HL-60 (cell line): ENCODE results near the gene EOLA1.
"Not testable (repeated sequence)": the region's sequence is repeated elsewhere in the genome, so short reads cannot be mapped to it uniquely, and the experiment has no call there.

Experiments
- DNase-seq, 2 experiments: peaks; one replicate each; pipeline ENCODE4 v3.0.0-alpha.2; 2010 to 2020; ENCODE audit warnings: low read depth in 1 of 2, low spot score in 1 of 2
- H3K27ac ChIP-seq: fragments of 250-450 bp; sonication (Bioruptor Pico); replicated peaks from 2 replicates; pipeline ENCODE4 v1.5.1; 2020; ENCODE audit warnings: mild to moderate bottlenecking, moderate library complexity
- H3K27me3 ChIP-seq: fragments of 250-450 bp; sonication (Bioruptor Pico); 2 replicates; pipeline ENCODE4 v1.5.1; 2021; ENCODE audit warnings: mild to moderate bottlenecking, moderate library complexity; ENCODE audit not compliant: insufficient read depth, poor library complexity, severe bottlenecking
- H3K4me3 ChIP-seq: replicated peaks from 2 replicates; pipeline ENCODE4 v1.5.1; 2011; ENCODE audit warnings: mild to moderate bottlenecking, control low read depth, low read length; ENCODE audit not compliant: insufficient read depth
- GABPA ChIP-seq: IDR thresholded peaks from 2 replicates; pipeline ENCODE4 v1.6.1; 2012; ENCODE audit warnings: low read depth
- POLR2AphosphoS5 ChIP-seq: IDR thresholded peaks from 2 replicates; pipeline ENCODE4 v1.6.1; 2012; ENCODE audit warnings: low read depth
- SPI1 ChIP-seq: IDR thresholded peaks from 2 replicates; pipeline ENCODE4 v1.6.1; 2012; ENCODE audit warnings: low read depth, mild to moderate bottlenecking, borderline replicate concordance
- TF ChIP-seq, protein P1 (sequence below): IDR thresholded peaks from one replicate; pipeline ENCODE4 v1.5.1; 2011; ENCODE audit warnings: low read length, control low read depth, inconsistent platforms; ENCODE audit not compliant: insufficient read depth
- TF ChIP-seq, protein P2 (sequence below): IDR thresholded peaks from 2 replicates; pipeline ENCODE4 v1.6.1; 2012; ENCODE audit warnings: low read depth; ENCODE audit not compliant: insufficient replicate concordance

EOLA1 gene

GRCh38 chrX:149551939-149552248, 11.1 kb downstream of the EOLA1 start:
- not testable (repeated sequence) for DNase-seq, H3K27ac ChIP-seq, H3K4me3 ChIP-seq, H3K27me3 ChIP-seq

DNA sequence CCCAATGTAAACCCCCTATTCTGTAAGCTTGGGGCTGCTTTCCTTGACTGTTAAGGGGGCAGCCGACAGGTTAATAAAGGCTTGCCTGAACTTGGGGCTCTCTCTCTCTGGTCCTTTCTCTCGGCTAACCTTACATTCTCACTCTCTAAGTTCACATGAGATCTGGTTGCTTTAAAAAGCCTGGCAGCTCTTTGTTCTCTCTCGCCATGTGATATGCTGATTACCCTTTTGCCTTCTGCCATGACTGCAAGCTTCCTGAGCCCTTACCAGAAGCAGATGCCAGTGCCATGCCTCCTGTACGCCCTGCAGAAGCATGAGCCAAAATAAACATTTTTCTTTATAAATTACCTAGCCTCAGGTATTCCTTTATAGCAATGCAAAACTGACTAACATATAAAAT, 14.4 kb downstream of the EOLA1 start:
- not testable (repeated sequence) for H3K4me3 ChIP-seq, DNase-seq, H3K27me3 ChIP-seq, H3K27ac ChIP-seq

GRCh38 chrX:149563359-149563758, 22.5 kb downstream of the EOLA1 start:
- H3K4me3 ChIP-seq = no peak overlapping the region
- DNase-seq = no peak
- TF ChIP-seq, protein P1, sequence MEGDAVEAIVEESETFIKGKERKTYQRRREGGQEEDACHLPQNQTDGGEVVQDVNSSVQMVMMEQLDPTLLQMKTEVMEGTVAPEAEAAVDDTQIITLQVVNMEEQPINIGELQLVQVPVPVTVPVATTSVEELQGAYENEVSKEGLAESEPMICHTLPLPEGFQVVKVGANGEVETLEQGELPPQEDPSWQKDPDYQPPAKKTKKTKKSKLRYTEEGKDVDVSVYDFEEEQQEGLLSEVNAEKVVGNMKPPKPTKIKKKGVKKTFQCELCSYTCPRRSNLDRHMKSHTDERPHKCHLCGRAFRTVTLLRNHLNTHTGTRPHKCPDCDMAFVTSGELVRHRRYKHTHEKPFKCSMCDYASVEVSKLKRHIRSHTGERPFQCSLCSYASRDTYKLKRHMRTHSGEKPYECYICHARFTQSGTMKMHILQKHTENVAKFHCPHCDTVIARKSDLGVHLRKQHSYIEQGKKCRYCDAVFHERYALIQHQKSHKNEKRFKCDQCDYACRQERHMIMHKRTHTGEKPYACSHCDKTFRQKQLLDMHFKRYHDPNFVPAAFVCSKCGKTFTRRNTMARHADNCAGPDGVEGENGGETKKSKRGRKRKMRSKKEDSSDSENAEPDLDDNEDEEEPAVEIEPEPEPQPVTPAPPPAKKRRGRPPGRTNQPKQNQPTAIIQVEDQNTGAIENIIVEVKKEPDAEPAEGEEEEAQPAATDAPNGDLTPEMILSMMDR = no peak
- TF ChIP-seq GABPA (no peak), POLR2AphosphoS5 (no peak), SPI1 (no peak)
- TF ChIP-seq, protein P2, sequence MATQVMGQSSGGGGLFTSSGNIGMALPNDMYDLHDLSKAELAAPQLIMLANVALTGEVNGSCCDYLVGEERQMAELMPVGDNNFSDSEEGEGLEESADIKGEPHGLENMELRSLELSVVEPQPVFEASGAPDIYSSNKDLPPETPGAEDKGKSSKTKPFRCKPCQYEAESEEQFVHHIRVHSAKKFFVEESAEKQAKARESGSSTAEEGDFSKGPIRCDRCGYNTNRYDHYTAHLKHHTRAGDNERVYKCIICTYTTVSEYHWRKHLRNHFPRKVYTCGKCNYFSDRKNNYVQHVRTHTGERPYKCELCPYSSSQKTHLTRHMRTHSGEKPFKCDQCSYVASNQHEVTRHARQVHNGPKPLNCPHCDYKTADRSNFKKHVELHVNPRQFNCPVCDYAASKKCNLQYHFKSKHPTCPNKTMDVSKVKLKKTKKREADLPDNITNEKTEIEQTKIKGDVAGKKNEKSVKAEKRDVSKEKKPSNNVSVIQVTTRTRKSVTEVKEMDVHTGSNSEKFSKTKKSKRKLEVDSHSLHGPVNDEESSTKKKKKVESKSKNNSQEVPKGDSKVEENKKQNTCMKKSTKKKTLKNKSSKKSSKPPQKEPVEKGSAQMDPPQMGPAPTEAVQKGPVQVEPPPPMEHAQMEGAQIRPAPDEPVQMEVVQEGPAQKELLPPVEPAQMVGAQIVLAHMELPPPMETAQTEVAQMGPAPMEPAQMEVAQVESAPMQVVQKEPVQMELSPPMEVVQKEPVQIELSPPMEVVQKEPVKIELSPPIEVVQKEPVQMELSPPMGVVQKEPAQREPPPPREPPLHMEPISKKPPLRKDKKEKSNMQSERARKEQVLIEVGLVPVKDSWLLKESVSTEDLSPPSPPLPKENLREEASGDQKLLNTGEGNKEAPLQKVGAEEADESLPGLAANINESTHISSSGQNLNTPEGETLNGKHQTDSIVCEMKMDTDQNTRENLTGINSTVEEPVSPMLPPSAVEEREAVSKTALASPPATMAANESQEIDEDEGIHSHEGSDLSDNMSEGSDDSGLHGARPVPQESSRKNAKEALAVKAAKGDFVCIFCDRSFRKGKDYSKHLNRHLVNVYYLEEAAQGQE = no peak
- no peak overlapping the region for H3K27ac ChIP-seq
- no peaks in the 10 kb centered on the region for H3K27me3 ChIP-seq

DNA sequence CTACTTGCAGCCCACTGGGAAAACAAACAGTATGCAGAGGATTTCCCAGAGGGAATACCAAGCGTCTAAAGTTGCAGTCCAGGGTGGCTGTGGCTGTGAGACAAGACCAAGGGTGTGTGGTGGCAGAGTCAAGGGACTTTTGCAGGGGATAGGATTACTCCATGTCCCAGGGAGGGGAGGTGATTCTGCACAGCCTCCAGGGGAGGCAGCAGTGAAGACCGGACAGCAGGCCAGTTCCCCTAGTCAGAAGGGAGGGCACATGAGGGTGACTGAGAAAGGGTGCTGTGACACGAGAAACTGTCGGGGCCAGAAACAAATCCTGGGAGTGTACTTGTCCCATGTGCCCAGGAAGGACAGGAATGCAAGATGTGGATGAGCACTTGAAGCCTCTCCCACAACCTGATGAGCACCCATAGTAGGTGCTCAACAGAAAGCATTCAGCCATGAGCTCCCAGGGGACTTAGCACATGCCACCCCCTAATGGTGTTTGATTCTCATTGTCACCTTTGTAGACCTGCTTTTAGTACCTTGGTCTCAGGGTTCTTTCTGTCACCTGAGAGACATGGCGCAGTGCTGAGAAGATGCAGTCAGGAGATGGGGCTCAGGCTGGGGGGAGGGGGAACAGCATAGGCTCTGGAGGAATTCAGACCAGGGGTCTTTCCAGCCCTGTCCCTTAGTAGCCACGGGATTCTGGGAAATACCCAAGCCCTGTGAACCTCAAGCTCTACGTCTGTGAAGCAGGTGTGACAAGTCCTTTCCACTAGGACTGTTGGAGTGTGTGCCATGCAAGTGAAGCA, 27.0 kb downstream of the EOLA1 start:
- DNase-seq = no peak
- Histone ChIP-seq H3K27me3 (no peaks in the 10 kb centered on the region), H3K4me3 (no peak overlapping the region), H3K27ac (no peak overlapping the region)
- TF ChIP-seq, protein P2 = no peak
- TF ChIP-seq, protein P1 = no peak
- no peak for TF ChIP-seq POLR2AphosphoS5
- no peak for TF ChIP-seq SPI1
- TF ChIP-seq GABPA = no peak

GRCh38 chrX:149568701-149569296, 28.0 kb downstream of the EOLA1 start:
- TF ChIP-seq POLR2AphosphoS5 (no peak), GABPA (no peak), SPI1 (no peak)
- TF ChIP-seq, protein P2 = no peak
- TF ChIP-seq, protein P1 = no peak
- no peaks in the 10 kb centered on the region for H3K27me3 ChIP-seq
- DNase-seq = no peak
- no peak overlapping the region for H3K27ac ChIP-seq
- no peak overlapping the region for H3K4me3 ChIP-seq
